ENCODE measurements around the gene PPP1R37.

Gene PPP1R37

GRCh38 chr19:45162608-45163143 lies 69.7 kb downstream of the PPP1R37 start:
- no peaks in the 10 kb centered on the region for H3K79me2 ChIP-seq (ENCODE audit: insufficient read depth, low read length)
- no peak overlapping the region for H2AFZ ChIP-seq (ENCODE audit: low read length)
- H4K20me1 ChIP-seq (ENCODE audit: insufficient read depth, low read length), result no peaks in the 10 kb centered on the region
- no peak overlapping the region for H3K4me2 ChIP-seq (ENCODE audit: low read length)
- no peak overlapping the region for H3K4me3 ChIP-seq (ENCODE audit: low read depth, low read length, poor library complexity, severe bottlenecking)
- no peaks in the 10 kb centered on the region for H3K4me1 ChIP-seq (ENCODE audit: insufficient read depth, low read length, severe bottlenecking)
- no peaks in the 10 kb centered on the region for H3K9me3 ChIP-seq (ENCODE audit: low read length)
- no peaks in the 10 kb centered on the region for H3F3A ChIP-seq (ENCODE audit: insufficient read depth, low read length)
- H3K27me3 ChIP-seq (ENCODE audit: insufficient read depth, low read length), result peaks cover 27% of the 10 kb centered on the region
- no peak overlapping the region for H3K27ac ChIP-seq (ENCODE audit: low read depth, low read length, poor library complexity, severe bottlenecking)
- H3K9me2 ChIP-seq (ENCODE audit: low read depth, low read length), result no peaks in the 10 kb centered on the region
- H3K36me3 ChIP-seq (ENCODE audit: insufficient read depth, low read length), result no peaks in the 10 kb centered on the region
- no peak overlapping the region for H3K9ac ChIP-seq (ENCODE audit: low read length)
- TF ChIP-seq EZH2 (IDR thresholded peaks at IDR 0.05; ENCODE audit: borderline replicate concordance, low read length), result no peak
- TF ChIP-seq, protein P1, sequence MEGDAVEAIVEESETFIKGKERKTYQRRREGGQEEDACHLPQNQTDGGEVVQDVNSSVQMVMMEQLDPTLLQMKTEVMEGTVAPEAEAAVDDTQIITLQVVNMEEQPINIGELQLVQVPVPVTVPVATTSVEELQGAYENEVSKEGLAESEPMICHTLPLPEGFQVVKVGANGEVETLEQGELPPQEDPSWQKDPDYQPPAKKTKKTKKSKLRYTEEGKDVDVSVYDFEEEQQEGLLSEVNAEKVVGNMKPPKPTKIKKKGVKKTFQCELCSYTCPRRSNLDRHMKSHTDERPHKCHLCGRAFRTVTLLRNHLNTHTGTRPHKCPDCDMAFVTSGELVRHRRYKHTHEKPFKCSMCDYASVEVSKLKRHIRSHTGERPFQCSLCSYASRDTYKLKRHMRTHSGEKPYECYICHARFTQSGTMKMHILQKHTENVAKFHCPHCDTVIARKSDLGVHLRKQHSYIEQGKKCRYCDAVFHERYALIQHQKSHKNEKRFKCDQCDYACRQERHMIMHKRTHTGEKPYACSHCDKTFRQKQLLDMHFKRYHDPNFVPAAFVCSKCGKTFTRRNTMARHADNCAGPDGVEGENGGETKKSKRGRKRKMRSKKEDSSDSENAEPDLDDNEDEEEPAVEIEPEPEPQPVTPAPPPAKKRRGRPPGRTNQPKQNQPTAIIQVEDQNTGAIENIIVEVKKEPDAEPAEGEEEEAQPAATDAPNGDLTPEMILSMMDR (IDR thresholded peaks at IDR 0.05; ENCODE audit: low read length), result no peak

- Histone ChIP-seq H3K79me2 (ENCODE audit: insufficient read depth, low read length) (no peaks in the 10 kb centered on the region), H3K4me2 (ENCODE audit: low read length) (no peak overlapping the region), H3K27me3 (ENCODE audit: insufficient read depth, low read length) (peaks cover 27% of the 10 kb centered on the region), H3F3A (ENCODE audit: insufficient read depth, low read length) (no peaks in the 10 kb centered on the region), H4K20me1 (ENCODE audit: insufficient read depth, low read length) (no peaks in the 10 kb centered on the region), H3K4me3 (ENCODE audit: low read depth, low read length, poor library complexity, severe bottlenecking) (no peak overlapping the region), H3K9me3 (ENCODE audit: low read length) (no peaks in the 10 kb centered on the region), H3K9ac (ENCODE audit: low read length) (no peak overlapping the region), H3K27ac (ENCODE audit: low read depth, low read length, poor library complexity, severe bottlenecking) (no peak overlapping the region), H3K4me1 (ENCODE audit: insufficient read depth, low read length, severe bottlenecking) (no peaks in the 10 kb centered on the region), H3K36me3 (ENCODE audit: insufficient read depth, low read length) (no peaks in the 10 kb centered on the region), H2AFZ (ENCODE audit: low read length) (no peak overlapping the region), H3K9me2 (ENCODE audit: low read depth, low read length) (no peaks in the 10 kb centered on the region)
- TF ChIP-seq EZH2 (IDR thresholded peaks at IDR 0.05; ENCODE audit: borderline replicate concordance, low read length), result no peak
- TF ChIP-seq, protein P1 (IDR thresholded peaks at IDR 0.05; ENCODE audit: low read length), result no peak
Measured at GRCh38 chr19:45163156-45163555, 70.2 kb downstream of the PPP1R37 start.

GRCh38 chr19:45163751-45164460 lies 70.9 kb downstream of the PPP1R37 start:
- no peak overlapping the region for H3K9ac ChIP-seq (ENCODE audit: low read length)

More at GRCh38 chr19:45163751-45164460, 70.9 kb downstream of the PPP1R37 start:
- no peak overlapping the region for H3K4me3 ChIP-seq (ENCODE audit: low read depth, low read length, poor library complexity, severe bottlenecking)
- H3F3A ChIP-seq (ENCODE audit: insufficient read depth, low read length), result no peaks in the 10 kb centered on the region
- H3K27ac ChIP-seq (ENCODE audit: low read depth, low read length, poor library complexity, severe bottlenecking), result no peak overlapping the region
- H3K4me1 ChIP-seq (ENCODE audit: insufficient read depth, low read length, severe bottlenecking), result no peaks in the 10 kb centered on the region
- no peaks in the 10 kb centered on the region for H3K36me3 ChIP-seq (ENCODE audit: insufficient read depth, low read length)
- H3K9me3 ChIP-seq (ENCODE audit: low read length), result no peaks in the 10 kb centered on the region
- H4K20me1 ChIP-seq (ENCODE audit: insufficient read depth, low read length), result no peaks in the 10 kb centered on the region
- H2AFZ ChIP-seq (ENCODE audit: low read length), result no peak overlapping the region
- H3K9me2 ChIP-seq (ENCODE audit: low read depth, low read length), result no peaks in the 10 kb centered on the region
- no peak for TF ChIP-seq EZH2 (IDR thresholded peaks at IDR 0.05; ENCODE audit: borderline replicate concordance, low read length)
- TF ChIP-seq, protein P1 (IDR thresholded peaks at IDR 0.05; ENCODE audit: low read length), result no peak
- no peak overlapping the region for H3K4me2 ChIP-seq (ENCODE audit: low read length)
- peaks cover 27% of the 10 kb centered on the region for H3K27me3 ChIP-seq (ENCODE audit: insufficient read depth, low read length)
- H3K79me2 ChIP-seq (ENCODE audit: insufficient read depth, low read length), result no peaks in the 10 kb centered on the region

All from OCI-LY1 (cell line).